HEK293 (cell line): ENCODE measurements around the gene LRRC8C.

Source experiments
- GLI2 ChIP-seq: fragments of 450-650 bp; formaldehyde crosslinking; IDR thresholded peaks from 2 replicates; pipeline ENCODE4; 2017; ENCODE audit warnings: missing biosample characterization, missing genetic modification characterization, low read depth, borderline replicate concordance
- YY1 ChIP-seq: fragments of 450-650 bp; formaldehyde crosslinking; IDR thresholded peaks from 2 replicates; pipeline ENCODE4 v1.5.1; 2018; ENCODE audit warnings: missing biosample characterization, missing genetic modification characterization
- ZFP37 ChIP-seq: fragments of 450-650 bp; formaldehyde crosslinking; IDR thresholded peaks from 2 replicates; pipeline ENCODE4 v1.5.1; 2016; ENCODE audit warnings: missing biosample characterization, missing genetic modification characterization
- ZNF112 ChIP-seq: fragments of 450-650 bp; formaldehyde crosslinking; IDR thresholded peaks from 2 replicates; pipeline ENCODE4 v1.5.0; 2017; ENCODE audit warnings: missing biosample characterization, missing genetic modification characterization
- ZNF121 ChIP-seq: fragments of 450-650 bp; formaldehyde crosslinking; IDR thresholded peaks from 2 replicates; pipeline ENCODE4 v1.5.1; 2016; ENCODE audit warnings: missing biosample characterization, missing genetic modification characterization
- ZNF202 ChIP-seq: fragments of 450-650 bp; formaldehyde crosslinking; IDR thresholded peaks from 2 replicates; pipeline ENCODE4 v1.5.1; 2016; ENCODE audit warnings: missing biosample characterization, missing genetic modification characterization, borderline replicate concordance
- ZNF274 ChIP-seq, 2 experiments: fragments of 200-500 bp in 1 of 2; fragments of 450-650 bp in 1 of 2; sonication (Bioruptor generic) in 1 of 2; formaldehyde crosslinking in 1 of 2; IDR thresholded peaks; 2 replicates each; pipeline versions ENCODE4 v1.5.1 to v1.6.1; 2014 to 2016; ENCODE audit warnings: borderline replicate concordance in 1 of 2, inconsistent platforms in 1 of 2, low read length in 1 of 2, missing biosample characterization in 1 of 2, missing genetic modification characterization in 1 of 2
- ZNF548 ChIP-seq: fragments of 450-650 bp; formaldehyde crosslinking; IDR thresholded peaks from 2 replicates; pipeline ENCODE4 v1.5.1; 2016; ENCODE audit warnings: missing biosample characterization, missing genetic modification characterization
- ZNF596 ChIP-seq: fragments of 450-650 bp; IDR thresholded peaks from 2 replicates; pipeline ENCODE4 v1.5.0; 2018; ENCODE audit warnings: missing biosample characterization, mild to moderate bottlenecking, missing genetic modification characterization, moderate library complexity
- ZNF626 ChIP-seq: fragments of 450-650 bp; sonication (Bioruptor Pico); formaldehyde crosslinking; IDR thresholded peaks from 2 replicates; pipeline ENCODE4 v1.5.1; 2018; ENCODE audit warnings: missing biosample characterization, missing genetic modification characterization, inconsistent platforms
- TF ChIP-seq, protein P1 (sequence below): fragments of 450-650 bp; formaldehyde crosslinking; IDR thresholded peaks from 2 replicates; pipeline ENCODE4 v1.5.1; 2016; ENCODE audit warnings: missing biosample characterization, missing genetic modification characterization
- TF ChIP-seq, protein P2 (sequence below): fragments of 450-650 bp; formaldehyde crosslinking; conservative IDR thresholded peaks from 2 replicates; pipeline ENCODE4 v1.5.1; 2016; ENCODE audit warnings: low read depth, missing biosample characterization, missing genetic modification characterization
- TF ChIP-seq, protein P3 (sequence below): fragments of 450-650 bp; formaldehyde crosslinking; optimal IDR thresholded peaks from 2 replicates; pipeline ENCODE3; 2016; ENCODE audit warnings: missing biosample characterization, mild to moderate bottlenecking, missing genetic modification characterization
- TF ChIP-seq, protein P4 (sequence below): fragments of 450-650 bp; IDR thresholded peaks from 2 replicates; pipeline ENCODE4 v1.5.1; 2018; ENCODE audit warnings: missing biosample characterization, mild to moderate bottlenecking, missing genetic modification characterization

DNA sequence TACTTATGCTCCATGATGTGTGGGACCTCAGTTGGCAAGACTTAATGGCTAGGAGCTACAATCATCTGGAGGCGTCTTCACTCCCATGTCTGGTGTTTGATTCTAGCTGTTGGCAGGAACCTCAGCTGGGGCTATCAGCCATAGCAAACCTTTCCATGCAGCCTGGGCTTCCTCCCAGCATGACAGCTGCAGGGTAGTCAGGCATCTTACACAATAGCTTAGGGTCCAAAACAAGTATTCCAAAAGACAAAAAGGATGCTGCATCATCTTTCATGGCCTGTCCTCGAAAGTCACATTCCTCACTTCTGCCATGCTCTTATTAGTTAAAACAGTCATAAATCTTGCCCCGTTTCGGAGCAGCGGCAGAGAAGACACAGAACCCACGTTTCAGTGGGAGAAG lies 90.9 kb downstream of the LRRC8C start:
- no peak for TF ChIP-seq ZNF274 (IDR thresholded peaks at IDR 0.05; ENCODE audit: low read length)
- no peak for TF ChIP-seq ZNF274 (tag by site-specific recombination; IDR thresholded peaks at IDR 0.05; ENCODE audit: borderline replicate concordance)
- no peak for TF ChIP-seq ZNF626
- TF ChIP-seq, protein P1, sequence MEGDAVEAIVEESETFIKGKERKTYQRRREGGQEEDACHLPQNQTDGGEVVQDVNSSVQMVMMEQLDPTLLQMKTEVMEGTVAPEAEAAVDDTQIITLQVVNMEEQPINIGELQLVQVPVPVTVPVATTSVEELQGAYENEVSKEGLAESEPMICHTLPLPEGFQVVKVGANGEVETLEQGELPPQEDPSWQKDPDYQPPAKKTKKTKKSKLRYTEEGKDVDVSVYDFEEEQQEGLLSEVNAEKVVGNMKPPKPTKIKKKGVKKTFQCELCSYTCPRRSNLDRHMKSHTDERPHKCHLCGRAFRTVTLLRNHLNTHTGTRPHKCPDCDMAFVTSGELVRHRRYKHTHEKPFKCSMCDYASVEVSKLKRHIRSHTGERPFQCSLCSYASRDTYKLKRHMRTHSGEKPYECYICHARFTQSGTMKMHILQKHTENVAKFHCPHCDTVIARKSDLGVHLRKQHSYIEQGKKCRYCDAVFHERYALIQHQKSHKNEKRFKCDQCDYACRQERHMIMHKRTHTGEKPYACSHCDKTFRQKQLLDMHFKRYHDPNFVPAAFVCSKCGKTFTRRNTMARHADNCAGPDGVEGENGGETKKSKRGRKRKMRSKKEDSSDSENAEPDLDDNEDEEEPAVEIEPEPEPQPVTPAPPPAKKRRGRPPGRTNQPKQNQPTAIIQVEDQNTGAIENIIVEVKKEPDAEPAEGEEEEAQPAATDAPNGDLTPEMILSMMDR (tag by site-specific recombination) = no peak
- TF ChIP-seq ZNF596 (tag by site-specific recombination) = no peak
- TF ChIP-seq YY1 (tag by site-specific recombination) = no peak
- no peak for TF ChIP-seq ZNF548 (tag by site-specific recombination)
- TF ChIP-seq, protein P2, sequence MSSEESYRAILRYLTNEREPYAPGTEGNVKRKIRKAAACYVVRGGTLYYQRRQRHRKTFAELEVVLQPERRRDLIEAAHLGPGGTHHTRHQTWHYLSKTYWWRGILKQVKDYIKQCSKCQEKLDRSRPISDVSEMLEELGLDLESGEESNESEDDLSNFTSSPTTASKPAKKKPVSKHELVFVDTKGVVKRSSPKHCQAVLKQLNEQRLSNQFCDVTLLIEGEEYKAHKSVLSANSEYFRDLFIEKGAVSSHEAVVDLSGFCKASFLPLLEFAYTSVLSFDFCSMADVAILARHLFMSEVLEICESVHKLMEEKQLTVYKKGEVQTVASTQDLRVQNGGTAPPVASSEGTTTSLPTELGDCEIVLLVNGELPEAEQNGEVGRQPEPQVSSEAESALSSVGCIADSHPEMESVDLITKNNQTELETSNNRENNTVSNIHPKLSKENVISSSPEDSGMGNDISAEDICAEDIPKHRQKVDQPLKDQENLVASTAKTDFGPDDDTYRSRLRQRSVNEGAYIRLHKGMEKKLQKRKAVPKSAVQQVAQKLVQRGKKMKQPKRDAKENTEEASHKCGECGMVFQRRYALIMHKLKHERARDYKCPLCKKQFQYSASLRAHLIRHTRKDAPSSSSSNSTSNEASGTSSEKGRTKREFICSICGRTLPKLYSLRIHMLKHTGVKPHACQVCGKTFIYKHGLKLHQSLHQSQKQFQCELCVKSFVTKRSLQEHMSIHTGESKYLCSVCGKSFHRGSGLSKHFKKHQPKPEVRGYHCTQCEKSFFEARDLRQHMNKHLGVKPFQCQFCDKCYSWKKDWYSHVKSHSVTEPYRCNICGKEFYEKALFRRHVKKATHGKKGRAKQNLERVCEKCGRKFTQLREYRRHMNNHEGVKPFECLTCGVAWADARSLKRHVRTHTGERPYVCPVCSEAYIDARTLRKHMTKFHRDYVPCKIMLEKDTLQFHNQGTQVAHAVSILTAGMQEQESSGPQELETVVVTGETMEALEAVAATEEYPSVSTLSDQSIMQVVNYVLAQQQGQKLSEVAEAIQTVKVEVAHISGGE = no peak
- TF ChIP-seq, protein P3, sequence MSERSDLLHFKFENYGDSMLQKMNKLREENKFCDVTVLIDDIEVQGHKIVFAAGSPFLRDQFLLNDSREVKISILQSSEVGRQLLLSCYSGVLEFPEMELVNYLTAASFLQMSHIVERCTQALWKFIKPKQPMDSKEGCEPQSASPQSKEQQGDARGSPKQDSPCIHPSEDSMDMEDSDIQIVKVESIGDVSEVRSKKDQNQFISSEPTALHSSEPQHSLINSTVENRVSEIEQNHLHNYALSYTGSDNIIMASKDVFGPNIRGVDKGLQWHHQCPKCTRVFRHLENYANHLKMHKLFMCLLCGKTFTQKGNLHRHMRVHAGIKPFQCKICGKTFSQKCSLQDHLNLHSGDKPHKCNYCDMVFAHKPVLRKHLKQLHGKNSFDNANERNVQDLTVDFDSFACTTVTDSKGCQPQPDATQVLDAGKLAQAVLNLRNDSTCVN = no peak
- TF ChIP-seq ZNF121 (tag by site-specific recombination) = no peak
- TF ChIP-seq, protein P4, sequence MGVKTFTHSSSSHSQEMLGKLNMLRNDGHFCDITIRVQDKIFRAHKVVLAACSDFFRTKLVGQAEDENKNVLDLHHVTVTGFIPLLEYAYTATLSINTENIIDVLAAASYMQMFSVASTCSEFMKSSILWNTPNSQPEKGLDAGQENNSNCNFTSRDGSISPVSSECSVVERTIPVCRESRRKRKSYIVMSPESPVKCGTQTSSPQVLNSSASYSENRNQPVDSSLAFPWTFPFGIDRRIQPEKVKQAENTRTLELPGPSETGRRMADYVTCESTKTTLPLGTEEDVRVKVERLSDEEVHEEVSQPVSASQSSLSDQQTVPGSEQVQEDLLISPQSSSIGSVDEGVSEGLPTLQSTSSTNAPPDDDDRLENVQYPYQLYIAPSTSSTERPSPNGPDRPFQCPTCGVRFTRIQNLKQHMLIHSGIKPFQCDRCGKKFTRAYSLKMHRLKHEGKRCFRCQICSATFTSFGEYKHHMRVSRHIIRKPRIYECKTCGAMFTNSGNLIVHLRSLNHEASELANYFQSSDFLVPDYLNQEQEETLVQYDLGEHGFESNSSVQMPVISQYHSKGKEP (tag by site-specific recombination) = no peak
- TF ChIP-seq ZFP37 (tag by site-specific recombination) = no peak
- TF ChIP-seq ZNF202 (tag by site-specific recombination) = no peak
- TF ChIP-seq GLI2 (tag by site-specific recombination) = no peak
- no peak for TF ChIP-seq ZNF112 (tag by site-specific recombination)
